Measurements from ENCODE around the gene FLVCR1. TPM values are rescaled to one million over a fixed set of nuclear protein-coding genes. Genes with fewer than 3 reads are reported as not detected.

FLVCR1 gene
- total RNA-seq, 4 donors from 2014 or later: 1.9 to 9.1 (median 2.8) TPM

- no peak overlapping the region for H3K4me3 ChIP-seq (ENCODE audit: low read depth, poor library complexity, severe bottlenecking)
- intact Hi-C loops (cut with DNase I; ENCODE audit: low total_unique reads): no loop called here
- WGBS, 2 donors: 85 to 88% methylated on average over 1 of the region's 1 CpG
- no peak for TF ChIP-seq POLR2A (IDR thresholded peaks at IDR 0.05)
- no peak for TF ChIP-seq CTCF (IDR thresholded peaks at IDR 0.05)
- DNase-seq (ENCODE audit: low spot score in 2 of 2): no peak
These were observed 75.9 kb downstream of the FLVCR1 start for GRCh38 chr1:212933815-212934471.

- no peak overlapping the region for H3K4me3 ChIP-seq (ENCODE audit: low read depth, poor library complexity, severe bottlenecking)
- 90 to 93% methylated on average over 7 of the region's 7 CpGs for WGBS, 2 donors
- no peak for DNase-seq (ENCODE audit: low spot score in 2 of 2)
- intact Hi-C loops (cut with DNase I; ENCODE audit: low total_unique reads): no loop called here
- no peak for TF ChIP-seq POLR2A (IDR thresholded peaks at IDR 0.05)
- no peak for TF ChIP-seq CTCF (IDR thresholded peaks at IDR 0.05)
These were observed 77.4 kb downstream of the FLVCR1 start for GRCh38 chr1:212935387-212935981.

- DNase-seq (ENCODE audit: low spot score in 2 of 2): no peak
- TF ChIP-seq CTCF (IDR thresholded peaks at IDR 0.05) (no peak), POLR2A (IDR thresholded peaks at IDR 0.05) (no peak)
- 88 to 96% methylated on average over 3 of the region's 3 CpGs for WGBS, 2 donors
- no peak overlapping the region for H3K4me3 ChIP-seq (ENCODE audit: low read depth, poor library complexity, severe bottlenecking)
- intact Hi-C loops (cut with DNase I; ENCODE audit: low total_unique reads): no loop called here
These were observed 79.0 kb downstream of the FLVCR1 start for GRCh38 chr1:212937034-212937433.

- 83 to 96% methylated on average over 6 of the region's 6 CpGs for WGBS, 2 donors
- no peak for DNase-seq (ENCODE audit: low spot score in 2 of 2)
- H3K4me3 ChIP-seq (ENCODE audit: low read depth, poor library complexity, severe bottlenecking): no peak overlapping the region
- TF ChIP-seq POLR2A (IDR thresholded peaks at IDR 0.05): no peak
- no peak for TF ChIP-seq CTCF (IDR thresholded peaks at IDR 0.05)
- intact Hi-C loops (cut with DNase I; ENCODE audit: low total_unique reads): no loop called here
These were observed 80.8 kb downstream of the FLVCR1 start for GRCh38 chr1:212938846-212939245.

GRCh38 chr1:212941452-212941851 is 83.4 kb downstream of the FLVCR1 start:
- no peak for DNase-seq (ENCODE audit: low spot score in 2 of 2)
- 65 to 68% methylated on average over 1 of the region's 1 CpG for WGBS, 2 donors
- no peak for TF ChIP-seq CTCF (IDR thresholded peaks at IDR 0.05)
- no peak for TF ChIP-seq POLR2A (IDR thresholded peaks at IDR 0.05)
- intact Hi-C loops (cut with DNase I; ENCODE audit: low total_unique reads): no loop called here
- H3K4me3 ChIP-seq (ENCODE audit: low read depth, poor library complexity, severe bottlenecking): no peak overlapping the region

Measured in lower leg skin (tissue), 4 donors.